ENCODE measurements around the gene GRAMD4. TPM values are rescaled to one million over a fixed set of nuclear protein-coding genes. Genes with fewer than 3 reads are reported as not detected.

Gene GRAMD4
- total RNA-seq, 1 experiment from 2014 or later: 17.1 TPM

DNA sequence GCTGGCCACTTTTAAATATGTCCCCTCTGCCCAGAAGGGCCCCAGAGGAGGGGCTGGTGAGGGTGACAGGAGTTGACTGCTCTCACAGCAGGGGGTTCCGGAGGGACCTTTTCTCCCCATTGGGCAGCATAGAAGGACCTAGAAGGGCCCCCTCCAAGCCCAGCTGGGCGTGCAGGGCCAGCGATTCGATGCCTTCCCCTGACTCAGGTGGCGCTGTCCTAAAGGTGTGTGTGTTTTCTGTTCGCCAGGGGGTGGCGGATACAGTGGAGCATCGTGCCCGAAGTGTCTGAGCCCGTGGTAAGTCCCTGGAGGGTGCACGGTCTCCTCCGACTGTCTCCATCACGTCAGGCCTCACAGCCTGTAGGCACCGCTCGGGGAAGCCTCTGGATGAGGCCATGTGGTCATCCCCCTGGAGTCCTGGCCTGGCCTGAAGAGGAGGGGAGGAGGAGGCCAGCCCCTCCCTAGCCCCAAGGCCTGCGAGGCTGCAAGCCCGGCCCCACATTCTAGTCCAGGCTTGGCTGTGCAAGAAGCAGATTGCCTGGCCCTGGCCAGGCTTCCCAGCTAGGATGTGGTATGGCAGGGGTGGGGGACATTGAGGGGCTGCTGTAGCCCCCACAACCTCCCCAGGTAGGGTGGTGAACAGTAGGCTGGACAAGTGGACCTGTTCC, 46.5 kb downstream of the GRAMD4 start:
- Histone ChIP-seq H3K27me3 (ENCODE audit: control insufficient read depth, insufficient read depth, low read length) (no peaks in the 10 kb centered on the region), H3K4me3 (ENCODE audit: insufficient read depth, low read depth, low read length) (no peak overlapping the region), H3K36me3 (replicated peaks; ENCODE audit: control insufficient read depth, insufficient read depth, low read length) (no peaks in the 10 kb centered on the region)
- peak; percentile 74 for DNase-seq

DNA sequence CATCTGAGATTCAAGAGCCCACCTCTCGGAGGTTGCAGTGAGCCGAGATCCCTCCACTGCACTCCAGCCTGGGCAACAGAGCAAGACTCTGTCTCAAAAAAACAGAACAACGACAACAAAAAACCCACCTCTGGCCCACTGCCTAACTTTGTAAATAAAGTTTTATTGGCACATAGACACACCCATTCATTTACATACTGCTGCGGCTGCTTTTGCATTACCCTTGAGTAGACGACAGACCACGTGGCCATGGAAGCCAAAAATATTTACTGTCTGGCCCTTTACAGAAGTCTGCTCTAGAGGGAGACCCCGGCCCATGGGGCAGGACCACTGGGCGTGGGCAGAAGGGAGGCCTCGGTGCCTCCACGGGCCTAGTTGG, 47.0 kb downstream of the GRAMD4 start:
- DNase-seq: no peak
- Histone ChIP-seq H3K27me3 (ENCODE audit: control insufficient read depth, insufficient read depth, low read length) (no peaks in the 10 kb centered on the region), H3K36me3 (replicated peaks; ENCODE audit: control insufficient read depth, insufficient read depth, low read length) (no peaks in the 10 kb centered on the region), H3K4me3 (ENCODE audit: insufficient read depth, low read depth, low read length) (no peak overlapping the region)

- DNase-seq: no peak
- Histone ChIP-seq H3K27me3 (ENCODE audit: control insufficient read depth, insufficient read depth, low read length) (no peaks in the 10 kb centered on the region), H3K4me3 (ENCODE audit: insufficient read depth, low read depth, low read length) (no peak overlapping the region), H3K36me3 (replicated peaks; ENCODE audit: control insufficient read depth, insufficient read depth, low read length) (no peaks in the 10 kb centered on the region)
Measured at GRCh38 chr22:46668116-46668515, 47.9 kb downstream of the GRAMD4 start.

DNA sequence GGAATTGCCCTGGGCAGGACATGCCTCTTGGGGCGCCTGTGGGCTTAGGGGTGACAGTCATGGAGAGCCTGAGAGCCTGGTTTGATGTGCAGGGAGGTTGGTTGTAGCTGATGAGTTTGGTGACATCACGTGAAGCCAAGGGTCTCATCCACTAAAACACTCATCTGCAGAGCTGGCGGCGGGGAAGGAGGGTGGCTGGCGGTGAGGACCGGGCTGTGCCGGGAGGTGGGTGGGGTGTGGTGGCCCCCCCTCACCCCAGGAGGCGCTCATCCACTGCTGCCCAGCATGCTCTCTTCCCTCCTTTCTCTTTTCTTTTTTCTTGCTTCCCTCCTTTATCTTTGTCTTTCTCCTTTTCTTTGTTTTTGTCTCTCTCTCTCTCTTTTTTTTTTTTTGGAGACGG, 49.0 kb downstream of the GRAMD4 start:
- Histone ChIP-seq H3K36me3 (replicated peaks; ENCODE audit: control insufficient read depth, insufficient read depth, low read length) (no peaks in the 10 kb centered on the region), H3K4me3 (ENCODE audit: insufficient read depth, low read depth, low read length) (no peak overlapping the region), H3K27me3 (ENCODE audit: control insufficient read depth, insufficient read depth, low read length) (no peaks in the 10 kb centered on the region)
- DNase-seq: no peak

GRCh38 chr22:46671824-46672432, 51.7 kb downstream of the GRAMD4 start:
- no peak for DNase-seq
- H3K27me3 ChIP-seq (ENCODE audit: control insufficient read depth, insufficient read depth, low read length): no peaks in the 10 kb centered on the region
- H3K36me3 ChIP-seq (replicated peaks; ENCODE audit: control insufficient read depth, insufficient read depth, low read length): no peaks in the 10 kb centered on the region
- H3K4me3 ChIP-seq (ENCODE audit: insufficient read depth, low read depth, low read length): no peak overlapping the region

- no peak for DNase-seq
- Histone ChIP-seq H3K27me3 (ENCODE audit: control insufficient read depth, insufficient read depth, low read length) (no peaks in the 10 kb centered on the region), H3K4me3 (ENCODE audit: insufficient read depth, low read depth, low read length) (no peak overlapping the region), H3K36me3 (replicated peaks; ENCODE audit: control insufficient read depth, insufficient read depth, low read length) (no peaks in the 10 kb centered on the region)
Measured at GRCh38 chr22:46672731-46673130, 52.5 kb downstream of the GRAMD4 start.

- Histone ChIP-seq H3K36me3 (replicated peaks; ENCODE audit: control insufficient read depth, insufficient read depth, low read length) (no peaks in the 10 kb centered on the region), H3K27me3 (ENCODE audit: control insufficient read depth, insufficient read depth, low read length) (no peaks in the 10 kb centered on the region), H3K4me3 (ENCODE audit: insufficient read depth, low read depth, low read length) (no peak overlapping the region)
- no peak for DNase-seq
Measured at GRCh38 chr22:46673205-46673604, 53.0 kb downstream of the GRAMD4 start.

DNA sequence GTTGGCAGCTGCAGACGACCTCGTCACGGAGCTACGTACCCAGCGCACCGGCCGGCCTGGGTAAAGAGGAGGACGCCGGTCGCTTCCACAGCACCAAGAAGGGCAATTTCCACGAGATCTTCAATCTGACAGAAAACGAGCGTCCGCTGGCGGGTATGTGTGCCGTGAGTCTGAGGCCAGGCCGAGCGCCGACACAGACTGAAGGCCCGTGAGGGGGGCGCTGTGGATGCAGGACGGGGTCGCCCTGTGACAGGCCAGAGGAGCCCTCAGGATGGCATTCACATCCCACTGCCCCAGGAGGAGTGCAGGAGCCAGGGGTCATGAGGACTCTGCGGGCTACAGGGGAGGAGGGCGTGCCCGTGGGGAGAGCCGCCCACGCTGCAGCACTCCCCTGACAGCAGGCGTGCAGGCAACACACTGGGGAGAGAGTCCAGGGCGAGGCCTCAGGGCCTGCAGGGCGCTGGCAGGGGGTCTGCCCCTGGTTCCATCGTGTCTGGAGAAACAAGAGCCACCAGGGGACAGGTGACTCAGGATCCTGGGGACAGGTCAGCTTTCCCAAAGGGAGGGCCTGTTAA, 53.6 kb downstream of the GRAMD4 start:
- H3K27me3 ChIP-seq (ENCODE audit: control insufficient read depth, insufficient read depth, low read length): no peaks in the 10 kb centered on the region
- H3K4me3 ChIP-seq (ENCODE audit: insufficient read depth, low read depth, low read length): no peak overlapping the region
- H3K36me3 ChIP-seq (replicated peaks; ENCODE audit: control insufficient read depth, insufficient read depth, low read length): no peaks in the 10 kb centered on the region
- peak; percentile 73 for DNase-seq

DNA sequence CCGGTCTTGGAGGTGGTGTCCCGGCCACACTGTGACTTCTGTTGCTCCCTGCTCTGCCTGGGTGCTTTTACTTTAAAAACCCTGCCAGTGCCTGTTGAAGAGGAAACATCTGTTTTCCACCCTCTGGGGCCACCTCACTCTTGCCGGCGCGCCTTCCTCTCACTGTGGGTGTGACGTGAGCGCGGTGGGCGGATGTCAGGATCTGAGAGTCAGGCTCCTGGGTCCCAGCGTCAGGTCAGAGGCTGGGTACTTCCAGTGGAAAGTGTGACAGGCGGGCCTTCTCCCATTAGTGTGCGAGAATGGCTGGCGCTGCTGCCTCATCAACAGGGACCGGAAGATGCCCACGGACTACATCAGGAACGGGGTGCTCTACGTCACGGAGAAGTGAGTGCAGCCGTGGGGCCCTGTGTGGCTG, 54.2 kb downstream of the GRAMD4 start:
- Histone ChIP-seq H3K36me3 (replicated peaks; ENCODE audit: control insufficient read depth, insufficient read depth, low read length) (no peaks in the 10 kb centered on the region), H3K4me3 (ENCODE audit: insufficient read depth, low read depth, low read length) (no peak overlapping the region), H3K27me3 (ENCODE audit: control insufficient read depth, insufficient read depth, low read length) (no peaks in the 10 kb centered on the region)
- DNase-seq: no peak

GRCh38 chr22:46674906-46675305, 54.7 kb downstream of the GRAMD4 start:
- no peaks in the 10 kb centered on the region for H3K36me3 ChIP-seq (replicated peaks; ENCODE audit: control insufficient read depth, insufficient read depth, low read length)
- DNase-seq: no peak
- H3K27me3 ChIP-seq (ENCODE audit: control insufficient read depth, insufficient read depth, low read length): no peaks in the 10 kb centered on the region
- H3K4me3 ChIP-seq (ENCODE audit: insufficient read depth, low read depth, low read length): no peak overlapping the region

DNA sequence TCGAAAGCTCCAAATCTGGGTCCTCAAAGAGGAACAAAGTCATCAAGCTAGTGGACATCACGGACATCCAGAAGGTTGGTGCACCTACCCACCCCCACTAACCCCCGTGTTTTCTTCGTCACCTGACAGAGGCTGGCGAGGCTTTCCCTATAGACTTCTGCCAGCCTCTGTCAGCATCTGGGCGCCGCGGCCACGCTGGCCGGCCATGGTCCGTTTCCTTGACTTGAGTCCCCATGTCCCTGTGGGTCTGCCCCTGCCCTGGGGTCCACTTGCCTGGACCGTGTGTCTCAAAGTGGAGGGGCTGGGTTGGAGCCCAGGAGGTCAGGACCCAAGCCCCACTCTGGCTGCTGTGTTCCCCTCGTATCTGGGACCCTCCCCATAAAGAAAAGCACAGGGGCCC, 55.3 kb downstream of the GRAMD4 start:
- no peaks in the 10 kb centered on the region for H3K27me3 ChIP-seq (ENCODE audit: control insufficient read depth, insufficient read depth, low read length)
- DNase-seq: no peak

GRCh38 chr22:46675938-46676337, 55.8 kb downstream of the GRAMD4 start:
- no peak for DNase-seq
- no peak overlapping the region for H3K4me3 ChIP-seq (ENCODE audit: insufficient read depth, low read depth, low read length)
- H3K36me3 ChIP-seq (replicated peaks; ENCODE audit: control insufficient read depth, insufficient read depth, low read length): no peaks in the 10 kb centered on the region
- H3K27me3 ChIP-seq (ENCODE audit: control insufficient read depth, insufficient read depth, low read length): no peaks in the 10 kb centered on the region

More for the DNA sequence above, 55.3 kb downstream of the GRAMD4 start:
- Histone ChIP-seq H3K36me3 (replicated peaks; ENCODE audit: control insufficient read depth, insufficient read depth, low read length) (no peaks in the 10 kb centered on the region), H3K4me3 (ENCODE audit: insufficient read depth, low read depth, low read length) (no peak overlapping the region)

- Histone ChIP-seq H3K27me3 (ENCODE audit: control insufficient read depth, insufficient read depth, low read length) (no peaks in the 10 kb centered on the region), H3K4me3 (ENCODE audit: insufficient read depth, low read depth, low read length) (no peak overlapping the region), H3K36me3 (replicated peaks; ENCODE audit: control insufficient read depth, insufficient read depth, low read length) (no peaks in the 10 kb centered on the region)
- DNase-seq: no peak
Measured at GRCh38 chr22:46676479-46676878, 56.3 kb downstream of the GRAMD4 start.

DNA sequence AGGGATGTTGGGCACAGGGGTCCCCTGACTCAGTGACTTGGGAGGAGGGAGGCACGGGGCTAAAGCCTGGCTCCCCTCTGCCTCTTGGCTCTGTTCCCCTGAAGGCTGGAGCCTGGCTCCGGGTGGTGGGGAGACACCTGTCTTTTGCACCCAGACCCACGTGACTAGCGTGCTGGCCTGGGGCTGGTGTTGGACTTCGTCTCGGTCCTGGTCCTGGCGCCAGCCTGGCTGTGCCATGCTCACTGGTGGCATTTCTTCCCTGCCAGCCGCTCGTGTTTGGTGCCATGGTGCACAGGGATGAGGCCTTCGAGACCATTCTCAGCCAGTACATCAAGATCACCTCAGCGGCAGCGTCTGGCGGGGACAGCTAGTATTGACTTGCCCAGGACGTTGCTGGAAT, 56.7 kb downstream of the GRAMD4 start:
- Histone ChIP-seq H3K4me3 (ENCODE audit: insufficient read depth, low read depth, low read length) (no peak overlapping the region), H3K27me3 (ENCODE audit: control insufficient read depth, insufficient read depth, low read length) (no peaks in the 10 kb centered on the region), H3K36me3 (replicated peaks; ENCODE audit: control insufficient read depth, insufficient read depth, low read length) (no peaks in the 10 kb centered on the region)
- DNase-seq: no peak

DNA sequence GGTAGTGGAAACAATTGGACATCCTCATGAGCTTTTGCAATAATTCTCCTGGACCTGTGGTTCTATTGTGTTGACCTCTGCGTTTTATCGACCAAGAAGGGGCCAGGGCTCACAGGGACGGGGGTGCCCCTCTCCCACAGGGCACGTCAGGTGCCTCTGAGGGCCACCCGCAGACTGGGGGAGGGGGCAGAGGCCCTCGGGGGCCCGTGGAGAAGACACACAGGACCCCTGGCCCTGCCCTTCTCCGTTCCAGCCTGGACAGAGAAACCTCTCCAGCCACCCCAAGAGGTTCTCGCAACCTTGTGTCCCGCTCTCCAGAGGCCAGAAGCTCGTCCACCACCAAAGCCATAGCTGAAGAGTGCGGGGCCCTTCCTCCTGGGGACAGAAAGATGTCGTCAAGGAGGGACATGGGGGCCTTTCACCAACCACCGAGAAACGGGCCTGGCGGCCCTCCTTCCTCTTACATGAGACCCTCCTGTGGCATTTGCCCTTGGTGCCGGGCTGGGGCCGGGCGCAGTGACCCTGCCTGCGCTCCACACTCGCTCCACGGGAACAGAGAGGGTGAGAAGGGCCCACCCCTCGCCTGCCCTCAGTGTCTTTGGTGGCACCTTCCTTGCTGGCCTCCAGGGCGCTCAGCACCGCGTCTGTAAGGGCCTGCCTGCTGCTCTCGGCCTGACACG, 57.3 kb downstream of the GRAMD4 start:
- Histone ChIP-seq H3K4me3 (ENCODE audit: insufficient read depth, low read depth, low read length) (no peak overlapping the region), H3K36me3 (replicated peaks; ENCODE audit: control insufficient read depth, insufficient read depth, low read length) (no peaks in the 10 kb centered on the region), H3K27me3 (ENCODE audit: control insufficient read depth, insufficient read depth, low read length) (no peaks in the 10 kb centered on the region)
- no peak for DNase-seq

Data from H7 (cell line).